Pons (tissue), 1 donor: ENCODE measurements around the gene PAGE1.
"Not testable (repeated sequence)": the region's sequence is repeated elsewhere in the genome, so short reads cannot be mapped to it uniquely, and the experiment has no call there.

Source experiments
- DNase-seq: peaks from one replicate; pipeline ENCODE4 v3.0.0-alpha.2; 2016; ENCODE audit warnings: low spot score

PAGE1 gene, protein sequence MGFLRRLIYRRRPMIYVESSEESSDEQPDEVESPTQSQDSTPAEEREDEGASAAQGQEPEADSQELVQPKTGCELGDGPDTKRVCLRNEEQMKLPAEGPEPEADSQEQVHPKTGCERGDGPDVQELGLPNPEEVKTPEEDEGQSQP

DNA sequence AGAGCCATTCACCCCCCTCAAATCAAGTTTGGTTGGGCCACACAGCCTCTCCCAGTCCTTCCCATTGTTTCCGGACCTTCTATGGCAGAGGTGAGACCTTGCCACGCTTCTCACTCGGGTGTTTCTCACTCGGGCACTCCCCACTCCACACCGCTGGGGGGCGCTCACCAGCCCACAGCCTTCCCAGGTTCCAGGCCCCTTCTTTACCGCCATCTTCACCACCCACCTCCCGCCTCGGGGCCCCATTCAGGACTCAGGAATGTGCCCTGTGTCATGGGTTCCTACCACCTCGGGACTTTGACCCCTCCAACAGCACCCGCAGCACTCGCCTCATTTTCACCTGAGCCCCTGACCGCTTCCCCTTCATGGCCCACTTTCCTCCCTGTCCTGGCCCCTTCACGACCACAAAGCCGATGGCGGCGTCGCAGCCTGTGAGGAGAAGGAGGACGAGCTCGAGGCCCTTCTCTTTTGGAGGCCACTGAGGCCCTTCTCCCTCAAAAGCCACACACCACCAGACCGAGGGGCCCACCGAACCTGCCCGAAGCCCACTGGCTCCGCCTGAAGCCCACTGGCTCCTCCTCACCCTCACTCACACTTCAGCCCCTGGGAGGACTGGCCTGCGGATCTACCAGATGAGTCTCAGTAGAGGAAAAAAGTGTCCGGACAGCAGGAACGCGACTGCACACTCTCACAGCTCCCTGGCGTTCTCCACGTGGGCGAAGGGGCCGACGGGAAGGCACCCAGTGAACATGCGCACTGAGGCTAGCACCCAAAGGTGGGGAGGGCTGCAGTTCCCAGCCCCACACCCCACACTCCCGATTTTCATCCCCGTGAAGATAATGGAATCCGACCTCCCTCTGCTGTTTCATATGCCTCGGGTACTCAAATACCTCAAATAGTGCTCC is at the start of gene PAGE1:
PAGE1 (minus strand) TSS at position 709 of the 905 bp plus-strand sequence. CDS start 1,214 bp downstream, outside the sequence.
- DNase-seq = no peak

DNA sequence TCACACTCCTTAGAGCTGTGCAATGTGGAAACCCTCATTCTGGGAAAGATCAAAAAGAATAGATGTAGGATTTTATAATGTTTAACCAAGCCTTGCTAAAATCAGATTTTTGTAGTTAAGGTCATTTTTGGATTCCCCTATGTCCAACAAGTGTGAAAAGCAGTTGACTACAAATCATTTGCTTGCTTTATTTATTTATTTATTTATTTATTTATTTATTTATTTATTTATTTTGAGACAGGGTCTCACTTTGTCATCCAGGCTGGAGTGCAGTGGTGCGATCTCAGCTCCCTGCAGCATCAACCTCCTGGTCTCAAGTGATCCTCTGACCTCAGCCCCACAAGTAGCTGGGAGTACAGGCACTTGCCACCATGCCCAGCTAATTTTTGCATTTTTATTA is 45.7 kb upstream of the PAGE1 start:
- DNase-seq = not testable (repeated sequence)

DNA sequence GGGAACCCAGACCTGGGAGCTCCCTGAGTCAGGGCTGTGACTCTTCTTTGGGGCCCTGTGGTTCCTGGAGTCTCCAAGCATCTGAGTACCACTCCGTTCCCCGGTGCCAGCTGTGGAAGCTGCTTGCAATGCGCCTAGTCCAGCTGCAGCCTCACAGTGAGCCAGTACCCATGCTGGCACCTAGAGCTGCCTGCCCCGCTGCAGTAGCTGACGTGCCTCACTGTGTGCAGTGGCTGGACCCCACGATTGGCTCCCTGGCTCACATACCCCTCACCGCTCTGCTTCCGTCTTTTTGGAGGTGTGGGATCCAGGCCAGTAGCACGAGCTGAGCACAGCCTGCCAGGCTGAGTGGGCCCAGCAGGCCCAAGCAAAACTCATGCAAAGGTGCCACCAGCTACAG is 32.1 kb upstream of the PAGE1 start:
- DNase-seq = no peak

DNA sequence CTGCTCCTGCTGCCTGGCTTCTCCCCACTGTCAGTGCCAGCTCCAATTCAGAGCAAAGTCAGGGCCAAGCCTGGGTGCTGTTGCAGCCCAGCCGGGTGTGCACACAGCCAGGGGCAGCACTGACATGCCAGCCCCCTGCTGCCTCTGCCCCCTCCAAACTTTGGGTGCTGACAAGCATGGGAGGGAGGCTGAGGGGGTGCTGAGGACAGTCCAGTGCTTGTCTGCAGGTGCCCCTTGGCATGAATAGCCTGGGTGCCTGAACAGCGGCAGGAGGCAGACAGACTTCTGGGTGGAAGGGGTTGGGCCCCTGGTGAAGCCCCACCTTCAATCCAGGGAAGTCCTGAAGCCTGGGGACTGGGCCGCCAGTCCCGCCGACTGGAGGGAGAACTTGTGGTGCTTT is 31.2 kb upstream of the PAGE1 start:
- DNase-seq = no peak

DNA sequence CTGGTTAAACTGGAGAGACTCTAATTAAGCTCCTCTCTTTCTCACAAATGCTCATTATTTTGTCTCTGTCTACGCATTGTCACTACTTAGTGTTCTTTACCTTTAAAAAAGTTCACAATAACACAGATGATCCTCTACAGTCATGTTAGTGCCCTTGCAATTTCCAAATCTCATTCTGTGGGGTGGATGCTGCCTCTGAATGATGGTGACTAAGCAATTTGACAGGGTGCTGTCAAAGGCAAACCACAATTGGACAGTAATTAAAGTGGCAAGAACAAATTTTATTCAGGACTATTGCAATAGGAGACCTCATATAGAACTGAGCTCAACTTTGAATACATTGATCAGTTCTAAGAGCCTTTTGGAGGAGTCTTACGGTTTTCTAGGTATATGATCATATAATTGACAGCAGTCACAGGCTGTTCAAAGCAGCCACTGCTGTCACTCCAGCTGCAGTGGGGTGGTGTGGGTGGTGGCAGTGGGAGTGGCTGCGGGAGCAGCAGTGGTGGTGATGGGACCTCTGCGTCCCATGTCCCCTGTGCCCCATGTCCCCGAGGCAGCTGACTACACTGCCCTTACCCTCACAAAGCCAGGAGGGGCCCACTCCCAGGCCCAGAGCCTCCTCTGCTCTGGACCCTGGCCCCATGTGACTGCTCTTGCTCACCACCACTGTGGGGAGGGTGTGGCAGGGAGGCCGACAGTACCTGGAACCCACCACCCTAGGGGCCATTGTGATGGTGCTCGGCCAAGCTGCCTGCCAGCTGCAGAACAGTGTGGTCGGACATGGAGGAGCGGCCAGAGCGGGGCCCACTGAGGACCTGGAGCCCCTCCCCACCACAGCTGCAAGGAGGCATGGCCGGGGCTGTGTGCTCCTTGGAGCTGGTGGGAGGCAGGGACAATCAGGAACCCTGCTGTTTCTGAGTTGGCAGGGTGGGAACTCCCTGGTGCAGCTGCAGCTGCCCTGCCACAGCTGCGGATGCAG is 30.4 kb upstream of the PAGE1 start:
- DNase-seq = no peak

DNA sequence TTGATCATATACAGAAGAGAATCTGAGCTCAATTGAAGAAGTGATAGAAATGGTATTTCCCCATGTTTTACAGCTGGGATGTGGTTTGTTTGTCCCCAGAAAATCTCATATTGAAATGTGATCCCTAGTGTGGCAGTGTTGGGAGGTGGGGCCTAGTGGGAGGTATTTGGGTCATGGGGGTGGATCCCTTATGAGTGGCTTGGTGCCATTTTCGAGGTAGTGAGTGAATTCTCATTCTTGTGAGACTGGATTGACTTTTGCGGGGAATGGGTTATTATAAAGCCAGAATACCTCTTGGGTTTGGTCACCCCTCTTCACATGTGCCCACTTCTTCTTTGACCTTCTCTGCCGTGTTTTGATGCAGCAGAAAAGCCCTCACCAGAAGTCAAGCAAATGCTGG is 29.6 kb upstream of the PAGE1 start:
- no peak for DNase-seq

DNA sequence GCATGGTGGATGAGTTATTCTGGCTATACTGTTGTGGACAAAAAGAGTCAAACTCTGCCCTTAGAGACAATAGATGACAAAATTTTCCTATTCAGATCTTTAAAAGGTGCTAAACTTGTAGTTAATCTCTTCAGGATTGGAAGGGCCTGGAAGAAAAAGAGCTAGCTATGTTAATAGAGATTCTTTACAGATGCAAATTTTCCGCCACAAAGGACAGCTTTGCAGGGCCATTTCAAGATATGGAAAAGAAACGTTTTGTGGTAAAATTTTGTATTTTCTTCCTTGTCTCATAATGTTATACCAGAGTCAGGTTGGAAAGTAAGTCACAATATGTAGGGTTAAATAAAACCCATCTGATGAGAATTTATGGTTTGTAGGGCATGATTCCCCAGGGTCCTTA is 24.3 kb upstream of the PAGE1 start:
- not testable (repeated sequence) for DNase-seq

DNA sequence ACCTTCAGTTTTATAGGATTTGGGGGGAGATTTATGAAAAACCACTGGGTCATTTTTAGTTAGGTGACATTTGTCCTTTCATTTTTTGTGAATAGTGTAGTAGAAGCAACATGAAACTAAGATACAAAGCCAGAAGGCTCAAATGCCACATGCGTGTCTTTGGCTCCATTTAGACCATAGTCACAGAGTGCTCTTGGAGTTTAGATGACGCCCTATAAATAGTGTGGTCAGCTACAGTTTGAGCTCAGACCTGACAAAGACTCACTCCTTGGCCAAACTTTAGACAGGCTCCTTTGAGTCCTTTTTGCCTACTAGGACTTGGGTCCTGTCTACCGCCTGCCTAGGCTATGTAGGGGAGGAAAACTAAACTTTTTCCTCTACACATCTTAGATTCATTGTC is 16.8 kb upstream of the PAGE1 start:
- no peak for DNase-seq

DNA sequence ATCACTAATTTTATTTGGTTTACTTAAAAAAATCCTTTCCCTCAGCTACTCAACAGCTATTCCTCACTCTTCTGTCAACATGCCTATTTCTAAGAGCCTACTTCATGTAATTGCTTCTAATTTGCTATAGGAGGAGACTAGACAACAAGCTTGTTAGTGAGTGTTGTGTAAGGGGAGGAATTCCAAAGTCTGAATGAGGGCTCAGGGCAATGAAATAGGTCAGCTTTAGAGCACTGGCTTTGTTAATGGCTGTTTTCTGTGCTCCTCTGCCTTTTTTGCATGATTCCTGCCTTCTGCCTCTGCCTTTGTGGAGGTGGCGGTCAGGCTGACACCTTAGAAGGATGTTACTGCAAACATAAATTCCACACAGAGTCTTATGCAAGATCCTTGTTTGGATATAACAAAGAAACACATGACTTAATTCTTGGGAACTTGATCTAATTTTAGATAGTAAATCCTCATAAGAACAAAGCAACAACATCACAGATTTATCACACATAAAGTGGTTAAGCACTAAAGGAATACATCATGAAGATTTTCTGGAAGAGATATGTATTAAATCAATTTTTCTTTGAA is 15.0 kb upstream of the PAGE1 start:
- DNase-seq = no peak

DNA sequence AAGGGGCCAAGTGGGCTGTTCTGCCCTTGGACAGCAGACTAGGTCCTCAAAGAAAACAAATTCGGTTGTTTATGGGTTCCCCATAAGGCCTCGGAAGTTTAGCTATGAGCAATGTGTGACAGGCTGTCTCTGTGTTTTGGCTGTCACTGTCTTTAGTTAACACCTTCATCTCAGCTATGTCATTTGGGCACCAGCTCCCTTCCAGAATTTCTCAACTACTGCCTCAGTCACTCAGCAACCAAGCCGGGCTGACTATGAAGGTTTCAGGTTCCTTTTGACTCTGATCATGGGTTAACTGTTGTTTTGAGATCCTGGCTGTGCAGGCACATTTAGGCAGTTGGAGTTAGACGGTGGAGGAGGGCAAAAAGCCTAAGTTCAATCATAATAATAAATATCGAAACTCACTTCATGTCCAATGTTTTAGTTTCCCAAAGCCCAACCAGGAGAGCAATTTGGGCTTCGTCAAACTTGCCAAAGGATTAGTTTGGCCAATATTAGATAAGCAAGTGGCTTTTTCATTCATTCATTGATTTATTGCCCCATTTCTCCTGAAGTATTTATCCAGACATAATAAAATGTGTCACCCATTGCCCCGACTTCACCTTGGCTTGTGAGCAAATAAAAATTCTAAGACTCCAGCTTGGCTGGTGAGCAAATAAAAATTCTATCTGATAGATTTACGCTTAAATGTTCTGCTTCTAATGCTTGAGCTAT is 9.1 kb upstream of the PAGE1 start:
- no peak for DNase-seq

DNA sequence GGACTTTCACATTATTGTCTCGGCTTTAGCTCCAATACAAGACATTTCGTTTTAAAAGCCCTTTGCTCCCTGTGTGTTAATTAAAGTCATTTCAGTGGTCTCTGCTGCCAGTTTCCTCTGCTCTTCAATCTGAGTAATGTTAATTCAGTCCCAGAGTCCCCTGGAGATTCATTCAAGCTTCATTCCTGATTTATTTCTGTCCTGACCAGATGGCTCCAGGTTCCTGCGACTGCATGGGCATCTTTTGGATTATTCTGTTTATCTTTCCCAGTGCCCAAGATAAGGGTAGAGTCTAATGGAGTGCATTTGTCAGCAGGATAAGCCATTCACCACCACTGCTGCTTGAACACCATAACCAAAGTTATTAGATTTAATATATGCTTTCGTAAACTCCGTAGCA is 6.1 kb upstream of the PAGE1 start:
- no peak for DNase-seq

DNA sequence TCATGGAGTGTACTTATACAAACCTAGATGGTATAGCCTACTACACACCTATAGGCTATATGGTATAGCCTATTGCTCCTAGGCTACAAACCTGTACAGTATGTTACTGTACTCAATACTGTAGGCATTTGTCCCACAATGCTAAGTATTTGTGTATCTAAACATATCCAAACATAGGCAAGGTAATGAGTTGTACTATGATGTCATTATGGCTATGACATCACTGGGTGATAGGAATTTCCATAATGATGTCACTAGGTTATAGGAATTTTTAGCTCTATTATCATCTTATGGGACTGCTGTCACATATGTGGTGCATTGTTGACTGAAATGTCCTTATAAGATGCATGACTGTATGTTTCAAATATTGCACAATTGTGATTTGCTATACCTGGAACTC is 5.5 kb upstream of the PAGE1 start:
- DNase-seq = no peak

DNA sequence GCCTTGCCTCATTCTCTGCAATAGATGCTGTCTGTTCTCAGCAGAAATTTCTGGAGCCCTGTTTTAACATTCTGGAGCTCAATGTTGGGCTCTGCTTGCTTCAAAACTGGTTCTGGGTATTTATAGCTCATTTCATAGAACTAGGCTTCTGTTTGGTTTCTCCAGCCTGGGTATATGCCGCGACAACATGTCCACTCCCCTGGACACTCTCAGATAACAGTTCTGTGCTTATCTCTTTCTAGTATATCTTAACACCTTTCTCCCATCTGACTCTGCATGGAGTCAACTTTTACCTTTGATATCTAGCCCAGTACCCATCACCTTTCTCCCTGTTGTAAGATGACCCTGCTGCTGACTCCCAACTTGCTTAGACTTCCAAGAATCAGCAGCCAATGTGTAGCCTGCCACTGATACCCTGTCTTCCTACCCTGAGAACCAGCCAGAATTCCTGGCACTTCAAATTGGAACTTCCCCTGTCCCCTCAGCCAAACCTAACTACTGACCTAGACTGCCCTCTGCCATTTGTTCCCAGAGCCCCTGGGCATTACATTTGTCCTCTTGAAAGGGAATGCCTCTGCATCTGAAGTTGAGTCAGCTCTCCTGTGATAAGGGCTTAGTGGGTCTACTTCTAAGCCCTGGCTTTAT is 20.6 kb downstream of the PAGE1 start:
- no peak for DNase-seq

DNA sequence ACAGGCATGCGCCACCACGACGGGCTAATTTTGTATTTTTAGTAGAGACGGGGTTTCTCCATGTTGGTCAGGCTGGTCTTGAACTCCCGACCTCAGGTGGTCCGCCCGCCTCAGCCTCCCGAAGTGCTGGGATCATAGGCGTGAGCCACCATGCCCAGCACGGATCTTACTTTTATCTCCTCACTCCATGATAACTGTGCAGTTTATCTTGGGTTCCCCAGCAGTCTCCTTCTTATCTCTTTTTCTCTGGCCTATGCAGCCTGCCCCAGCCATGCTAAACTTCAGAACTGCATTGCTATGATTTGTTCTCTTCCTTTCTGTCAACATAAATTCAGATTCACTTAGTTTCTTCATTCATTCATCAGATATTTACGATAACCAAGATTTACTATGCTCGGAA is 22.4 kb downstream of the PAGE1 start:
- no peak for DNase-seq

DNA sequence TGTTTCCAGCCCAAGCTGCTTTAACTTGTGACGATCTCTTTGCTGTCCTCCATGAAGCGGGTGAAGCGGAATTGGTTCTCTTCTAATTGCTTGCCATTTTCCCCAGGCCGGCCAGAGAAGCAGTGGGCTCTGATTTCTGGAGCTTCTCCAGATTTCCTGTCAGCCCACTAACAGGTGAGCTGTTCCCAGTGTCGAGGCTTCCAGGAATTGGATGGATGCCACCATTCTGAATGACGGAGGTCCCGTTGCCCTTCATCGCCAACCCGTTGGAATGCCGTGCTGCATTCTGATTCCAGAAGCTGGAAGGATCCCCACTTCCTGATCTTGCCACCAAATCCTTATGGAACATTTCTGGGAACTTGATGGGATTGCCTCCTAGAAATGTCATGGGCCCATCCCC is 31.0 kb downstream of the PAGE1 start:
- DNase-seq = no peak

DNA sequence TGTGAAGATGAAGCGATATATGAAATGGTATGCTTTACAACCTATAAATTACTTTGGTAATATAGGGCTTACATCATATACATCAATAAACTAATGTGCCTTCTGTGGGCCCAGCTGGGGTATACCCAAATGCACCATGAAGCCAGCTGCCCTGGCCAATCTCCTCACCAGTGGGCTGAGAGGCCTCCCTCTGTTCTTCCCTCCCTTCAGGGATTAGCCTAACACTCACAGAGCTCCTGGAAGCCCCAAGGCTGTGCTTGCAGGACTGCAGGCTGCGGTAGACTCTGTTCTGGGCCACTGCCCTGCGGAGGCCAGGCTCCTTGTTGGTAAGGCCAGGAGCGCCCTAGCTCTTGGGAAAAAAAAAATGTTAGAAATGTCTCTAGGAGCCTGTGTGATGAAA is 33.9 kb downstream of the PAGE1 start:
- DNase-seq = no peak

DNA sequence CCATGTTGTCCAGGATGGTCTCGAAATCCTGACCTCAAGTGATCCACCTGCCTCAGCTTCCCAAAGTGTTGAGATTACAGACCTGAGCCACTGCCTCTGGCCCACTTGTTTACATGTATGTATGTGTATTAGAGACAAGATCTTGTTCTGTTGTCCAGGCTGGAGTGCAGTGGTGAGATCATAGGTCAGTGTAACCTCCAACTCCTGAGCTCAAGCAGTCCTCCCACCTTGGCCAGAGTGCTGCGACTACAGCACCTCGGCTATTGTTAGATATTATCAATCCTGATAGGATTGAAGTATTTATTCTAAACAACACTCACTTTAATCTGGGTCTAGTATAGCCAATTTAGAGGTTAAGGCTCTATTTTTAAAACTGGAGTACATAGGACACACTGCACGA is 36.0 kb downstream of the PAGE1 start:
- DNase-seq = no peak

DNA sequence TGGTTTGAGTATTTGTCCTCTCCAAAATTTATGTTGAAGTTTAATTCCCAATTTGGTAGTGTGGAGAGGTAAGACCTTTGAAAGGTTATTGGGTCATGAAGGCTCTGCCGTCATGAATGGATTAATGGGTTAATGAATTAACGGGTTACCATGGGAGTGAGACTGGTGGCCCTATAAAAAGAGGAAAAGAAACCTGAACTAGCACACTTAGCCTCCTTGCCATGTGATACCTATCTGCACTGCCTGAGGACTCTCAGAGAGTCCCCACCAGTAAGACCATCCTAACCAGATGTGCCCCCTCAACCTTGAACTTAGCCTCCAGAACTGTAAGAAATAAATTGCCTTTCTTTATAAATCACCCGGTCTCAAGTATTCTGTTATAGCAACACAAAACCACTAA is 39.3 kb downstream of the PAGE1 start:
- no peak for DNase-seq

DNA sequence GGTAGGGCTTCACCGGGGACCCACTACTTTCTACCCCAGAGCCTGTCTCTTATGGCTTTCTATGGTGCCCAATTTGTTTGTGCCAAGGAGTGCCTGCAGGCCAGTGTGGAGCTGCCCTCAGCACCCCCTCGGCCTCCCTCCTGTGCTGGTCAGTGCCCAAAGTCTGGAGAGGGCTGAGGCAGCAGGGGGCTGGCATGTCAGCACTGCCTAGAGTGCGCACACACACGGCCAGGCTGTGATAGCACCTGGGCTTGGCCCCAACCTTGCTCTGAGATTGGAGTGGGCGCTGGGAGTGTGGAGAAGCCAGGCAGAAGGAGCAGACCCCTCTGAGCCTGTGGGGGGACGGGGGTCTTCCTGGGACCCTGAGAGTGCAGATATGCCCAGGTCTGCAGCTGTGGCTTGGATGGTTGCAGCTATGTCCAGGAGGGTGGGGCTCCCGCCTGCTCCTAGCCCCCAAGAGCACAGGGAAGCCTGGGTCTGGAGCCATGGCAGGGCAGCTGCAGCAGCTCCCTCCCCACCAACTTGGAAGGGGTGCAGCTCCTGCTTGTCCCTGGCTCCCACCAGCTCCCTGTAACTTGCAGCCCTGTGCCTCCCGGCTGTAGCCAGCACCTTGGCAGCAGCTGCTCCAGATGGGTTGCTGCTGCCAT is 50.7 kb downstream of the PAGE1 start:
- DNase-seq = no peak
